ENCODE data around the gene DHCR24.

DNA sequence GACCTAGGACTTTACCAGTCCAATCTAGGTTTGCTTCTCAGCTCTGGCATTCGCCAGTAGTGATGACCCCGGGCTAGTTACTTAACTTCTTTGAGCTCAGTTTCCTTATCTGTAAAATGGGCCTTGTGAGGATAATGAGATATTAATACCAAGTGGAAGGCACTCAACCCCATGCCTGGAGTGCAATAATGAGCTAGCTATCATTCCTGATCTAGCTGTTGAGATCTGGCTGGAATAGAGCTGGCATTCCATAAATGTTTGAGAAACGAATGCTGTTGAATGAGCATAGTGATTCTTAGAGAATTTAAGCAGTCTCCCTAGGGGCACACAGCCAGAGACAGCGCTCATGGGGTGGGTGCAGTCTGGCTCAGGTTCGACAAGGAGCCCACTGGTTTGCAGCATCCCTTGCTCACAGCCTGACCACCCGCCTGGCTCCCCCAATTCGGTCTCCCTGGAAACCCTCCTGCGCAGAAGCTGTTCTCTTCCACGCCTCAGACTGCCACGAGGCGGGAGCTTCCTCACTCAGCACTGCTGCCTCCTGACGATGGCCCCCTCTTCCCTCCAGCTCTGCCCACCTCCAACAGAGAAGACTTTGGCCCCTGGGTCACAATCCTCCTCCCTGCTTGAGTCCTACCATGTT, 32.5 kb downstream of the DHCR24 start:
- TF ChIP-seq ZNF10 (tag by site-specific recombination; IDR thresholded peaks at IDR 0.05): no peak
- TF ChIP-seq, protein P1, sequence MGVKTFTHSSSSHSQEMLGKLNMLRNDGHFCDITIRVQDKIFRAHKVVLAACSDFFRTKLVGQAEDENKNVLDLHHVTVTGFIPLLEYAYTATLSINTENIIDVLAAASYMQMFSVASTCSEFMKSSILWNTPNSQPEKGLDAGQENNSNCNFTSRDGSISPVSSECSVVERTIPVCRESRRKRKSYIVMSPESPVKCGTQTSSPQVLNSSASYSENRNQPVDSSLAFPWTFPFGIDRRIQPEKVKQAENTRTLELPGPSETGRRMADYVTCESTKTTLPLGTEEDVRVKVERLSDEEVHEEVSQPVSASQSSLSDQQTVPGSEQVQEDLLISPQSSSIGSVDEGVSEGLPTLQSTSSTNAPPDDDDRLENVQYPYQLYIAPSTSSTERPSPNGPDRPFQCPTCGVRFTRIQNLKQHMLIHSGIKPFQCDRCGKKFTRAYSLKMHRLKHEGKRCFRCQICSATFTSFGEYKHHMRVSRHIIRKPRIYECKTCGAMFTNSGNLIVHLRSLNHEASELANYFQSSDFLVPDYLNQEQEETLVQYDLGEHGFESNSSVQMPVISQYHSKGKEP (tag by site-specific recombination; IDR thresholded peaks at IDR 0.05): no peak
- TF ChIP-seq, protein P2, sequence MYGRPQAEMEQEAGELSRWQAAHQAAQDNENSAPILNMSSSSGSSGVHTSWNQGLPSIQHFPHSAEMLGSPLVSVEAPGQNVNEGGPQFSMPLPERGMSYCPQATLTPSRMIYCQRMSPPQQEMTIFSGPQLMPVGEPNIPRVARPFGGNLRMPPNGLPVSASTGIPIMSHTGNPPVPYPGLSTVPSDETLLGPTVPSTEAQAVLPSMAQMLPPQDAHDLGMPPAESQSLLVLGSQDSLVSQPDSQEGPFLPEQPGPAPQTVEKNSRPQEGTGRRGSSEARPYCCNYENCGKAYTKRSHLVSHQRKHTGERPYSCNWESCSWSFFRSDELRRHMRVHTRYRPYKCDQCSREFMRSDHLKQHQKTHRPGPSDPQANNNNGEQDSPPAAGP (tag by site-specific recombination; IDR thresholded peaks at IDR 0.05): no peak

Measured in HEK293 (cell line).